Panc1 (cell line): ENCODE results near the gene COPS7A. TPM values are rescaled to one million over a fixed set of nuclear protein-coding genes. Genes with fewer than 3 reads are reported as not detected.

Source experiments
- ATAC-seq: fragments of 200-7000 bp; cut with Tn5 transposase; 2 replicates; pipeline ENCODE4 v1.9.1; 2020; ENCODE audit warnings: mild to moderate bottlenecking, moderate library complexity
- BruUV-seq: library from RNA; stranded (reverse); fragments of 400-500 nt; replicated peaks from 2 replicates; lab custom pipeline; 2021; lab: Mats Ljungman, UMichigan
- CTCF ChIA-PET: fragments of 300-600 bp; sonication (Branson Sonifier 250); formaldehyde crosslinking; loops from one replicate; lab custom pipeline; 2022; ENCODE audit warnings: antibody characterized with exemption; lab: Charles Lee
- POLR2A ChIA-PET: fragments of 300-600 bp; sonication (Branson Sonifier 250); formaldehyde crosslinking; loops from one replicate; lab custom pipeline; 2022; ENCODE audit warnings: antibody characterized with exemption; lab: Charles Lee
- DNase-seq: peaks from one replicate; pipeline ENCODE4 v3.0.0-alpha.2; 2010; ENCODE audit warnings: low read depth, low spot score
- H3K27ac ChIP-seq: 2 replicates; pipeline ENCODE4 v1.5.1; 2011; ENCODE audit warnings: mild to moderate bottlenecking, low read length, inconsistent platforms
- H3K27me3 ChIP-seq: fragments of 200-500 bp; sonication (Bioruptor generic); 2 replicates; pipeline ENCODE4 v1.6.0; 2014; ENCODE audit warnings: low read length, inconsistent platforms; ENCODE audit not compliant: control insufficient read depth, insufficient read depth
- H3K36me3 ChIP-seq: fragments of 200-500 bp; sonication (Bioruptor generic); 2 replicates; pipeline ENCODE4 v1.5.1; 2014; ENCODE audit warnings: inconsistent platforms, mild to moderate bottlenecking, low read length, moderate library complexity; ENCODE audit not compliant: control insufficient read depth, insufficient read depth
- H3K4me1 ChIP-seq: 2 replicates; pipeline ENCODE4 v1.5.1; 2011; ENCODE audit warnings: inconsistent platforms, mild to moderate bottlenecking, low read length, moderate library complexity; ENCODE audit not compliant: control insufficient read depth, insufficient read depth
- H3K4me3 ChIP-seq, 2 experiments: 2 replicates each; pipeline ENCODE4 v1.5.1; 2011 to 2012; ENCODE audit warnings: low read depth in 2 of 2, low read length in 2 of 2, mild to moderate bottlenecking in 2 of 2, inconsistent platforms in 1 of 2, moderate library complexity in 1 of 2
- H3K9me3 ChIP-seq: fragments of 200-500 bp; sonication (Bioruptor generic); 2 replicates; pipeline ENCODE4 v1.5.1; 2014; ENCODE audit warnings: low read depth, mild to moderate bottlenecking, inconsistent platforms, low read length, moderate library complexity; ENCODE audit not compliant: control insufficient read depth, insufficient read depth
- POLR2AphosphoS5 ChIP-seq: IDR thresholded peaks from 2 replicates; pipeline ENCODE4 v1.6.1; 2012; ENCODE audit warnings: mild to moderate bottlenecking, low read depth, low read length, moderate library complexity
- SIN3A ChIP-seq: IDR thresholded peaks from 2 replicates; pipeline ENCODE4 v1.6.1; 2012; ENCODE audit warnings: low read depth, mild to moderate bottlenecking, low read length, moderate library complexity, borderline replicate concordance; ENCODE audit not compliant: insufficient read depth
- TCF7L2 ChIP-seq: IDR thresholded peaks from 2 replicates; pipeline ENCODE4 v1.6.1; 2011; ENCODE audit warnings: mild to moderate bottlenecking, low read depth, low read length, inconsistent platforms
- in situ Hi-C: cut with HindIII; loops from 2 replicates; pipeline ENCODE4 v1.10.0; 2016; ENCODE audit warnings: low sequenced_read_pairs, low pct_unique_long_range_greater_than_20kb
- intact Hi-C: fragments of 100-400 bp; cut with micrococcal nuclease; formaldehyde crosslinking; loops from one replicate; pipeline ENCODE4 v1.10.0; 2022; ENCODE audit not compliant: unreplicated experiment
- total RNA-seq: library from RNA; stranded (reverse); gene quantifications from one replicate; pipeline ENCODE4 v1.2.1, GENCODE V29; 2021; ENCODE audit not compliant: unreplicated experiment
- TF ChIP-seq, protein P1 (sequence below): fragments of 450-650 bp; IDR thresholded peaks from 2 replicates; pipeline ENCODE4 v1.5.1; 2017; ENCODE audit warnings: mild to moderate bottlenecking
- TF ChIP-seq, protein P2 (sequence below), 2 experiments: IDR thresholded peaks; 2 replicates each; pipeline ENCODE4 v1.6.1; 2011 to 2012; ENCODE audit warnings: low read depth in 2 of 2, control low read depth in 1 of 2, low read length in 1 of 2, mild to moderate bottlenecking in 1 of 2, moderate library complexity in 1 of 2; ENCODE audit not compliant: insufficient read depth in 1 of 2

COPS7A gene
- total RNA-seq, 1 experiment from 2014 or later: 37.5 TPM

DNA sequence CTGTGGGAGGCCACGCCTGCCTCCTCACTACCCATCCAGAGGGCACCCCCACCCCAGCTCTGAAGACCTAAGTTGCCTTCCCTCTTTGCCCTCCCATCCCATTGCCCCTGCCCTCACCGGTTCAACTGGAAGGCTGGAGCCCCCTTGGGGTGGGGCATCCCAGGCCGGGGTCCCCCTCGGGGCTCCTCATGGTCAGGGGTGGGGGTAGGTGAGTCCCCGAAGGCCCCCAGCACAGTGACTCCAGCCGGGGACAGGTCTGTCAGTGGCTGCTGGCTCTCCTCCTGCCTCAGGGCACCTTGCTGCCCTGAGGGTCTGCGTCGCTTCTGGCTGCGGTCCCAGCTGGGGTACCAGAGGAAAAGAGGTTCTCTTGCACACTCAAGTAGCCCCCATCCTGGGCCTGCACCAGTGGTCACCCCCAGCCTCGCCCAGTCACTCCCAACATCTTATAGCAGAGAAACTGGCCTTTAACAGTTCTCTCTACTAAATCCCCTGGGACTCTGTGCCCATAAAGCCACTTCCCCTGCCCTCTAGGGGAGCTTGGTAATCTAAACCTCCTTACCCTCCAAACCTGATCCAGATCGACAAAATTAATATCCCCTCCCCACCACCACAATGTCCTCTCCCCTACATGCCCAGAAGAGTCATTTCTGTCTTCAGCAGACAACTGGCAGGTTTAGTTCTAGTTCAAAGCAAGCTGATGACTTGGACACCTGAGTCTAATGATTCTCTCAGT is 28.4 kb upstream of the COPS7A start:
- TF ChIP-seq TCF7L2 (no peak), SIN3A (no peak)
- ChIA-PET CTCF (no interaction called here), POLR2A (no interaction called here)
- Histone ChIP-seq H3K9me3 (no peaks in the 10 kb centered on the region), H3K36me3 (no peaks in the 10 kb centered on the region), H3K4me3 (no peak overlapping the region), H3K27ac (no peak overlapping the region), H3K4me1 (no peaks in the 10 kb centered on the region), H3K27me3 (peaks cover 2% of the 10 kb centered on the region; the same call in 1 of the 2 replicates)
- ATAC-seq (no peak), DNase-seq (no peak)
- intact Hi-C loops: no loop called here
- no TSS peak for BruUV-seq
- in situ Hi-C loops: no loop called here

DNA sequence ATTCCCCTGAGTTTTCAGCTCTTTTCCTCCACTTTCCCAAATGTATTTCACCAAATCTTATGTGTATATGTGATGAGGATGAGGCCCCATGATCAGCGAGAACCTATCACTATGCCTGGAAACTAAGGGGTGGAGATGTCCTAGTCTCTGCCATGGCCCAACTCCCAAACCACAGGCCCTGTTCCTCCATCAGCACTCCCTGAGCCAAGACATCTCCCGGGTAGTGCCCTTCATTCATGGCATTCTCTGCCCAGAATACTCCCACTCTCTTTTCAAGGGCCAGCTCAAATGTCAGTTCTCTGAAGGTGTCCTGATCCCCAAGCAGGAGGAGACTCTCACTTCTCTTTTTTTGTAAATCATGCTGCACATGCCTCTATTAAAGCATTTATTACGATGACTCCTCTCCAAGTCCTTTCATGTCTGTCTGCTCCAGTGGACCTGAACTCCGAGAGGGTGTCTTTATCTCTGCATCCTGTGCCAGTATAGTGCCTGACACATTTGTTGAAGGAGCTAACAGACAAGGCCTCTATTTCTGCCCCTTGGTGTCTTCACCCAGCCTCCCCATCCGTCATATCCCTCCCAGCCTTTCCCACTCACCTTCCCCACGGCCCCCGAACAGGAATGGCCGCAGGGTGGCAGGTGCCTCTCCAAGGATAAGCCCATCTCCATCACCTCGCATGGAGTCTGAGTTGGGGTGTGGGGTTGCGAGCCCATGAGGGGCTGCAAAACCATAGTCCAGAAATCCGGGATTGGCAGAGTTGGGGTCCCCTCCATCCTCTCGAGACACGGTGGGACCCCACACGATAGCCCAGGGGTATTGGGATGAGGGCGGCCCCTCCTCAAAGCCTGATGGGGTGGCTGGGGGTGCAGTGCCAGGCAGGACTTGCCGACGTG is 26.9 kb upstream of the COPS7A start:
- POLR2A ChIA-PET: interaction anchor here (0.6 kb wide), 1 partner anchor 81 kb away, joined by 5 read pairs; no protein-coding TSS in a partner anchor
- intact Hi-C loops (no loop called here), in situ Hi-C loops (no loop called here)
- H3K4me3 ChIP-seq: no peak overlapping the region
- TF ChIP-seq, protein P1, sequence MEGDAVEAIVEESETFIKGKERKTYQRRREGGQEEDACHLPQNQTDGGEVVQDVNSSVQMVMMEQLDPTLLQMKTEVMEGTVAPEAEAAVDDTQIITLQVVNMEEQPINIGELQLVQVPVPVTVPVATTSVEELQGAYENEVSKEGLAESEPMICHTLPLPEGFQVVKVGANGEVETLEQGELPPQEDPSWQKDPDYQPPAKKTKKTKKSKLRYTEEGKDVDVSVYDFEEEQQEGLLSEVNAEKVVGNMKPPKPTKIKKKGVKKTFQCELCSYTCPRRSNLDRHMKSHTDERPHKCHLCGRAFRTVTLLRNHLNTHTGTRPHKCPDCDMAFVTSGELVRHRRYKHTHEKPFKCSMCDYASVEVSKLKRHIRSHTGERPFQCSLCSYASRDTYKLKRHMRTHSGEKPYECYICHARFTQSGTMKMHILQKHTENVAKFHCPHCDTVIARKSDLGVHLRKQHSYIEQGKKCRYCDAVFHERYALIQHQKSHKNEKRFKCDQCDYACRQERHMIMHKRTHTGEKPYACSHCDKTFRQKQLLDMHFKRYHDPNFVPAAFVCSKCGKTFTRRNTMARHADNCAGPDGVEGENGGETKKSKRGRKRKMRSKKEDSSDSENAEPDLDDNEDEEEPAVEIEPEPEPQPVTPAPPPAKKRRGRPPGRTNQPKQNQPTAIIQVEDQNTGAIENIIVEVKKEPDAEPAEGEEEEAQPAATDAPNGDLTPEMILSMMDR: no peak
- TF ChIP-seq POLR2AphosphoS5: no peak
- TF ChIP-seq SIN3A: no peak
- TF ChIP-seq, protein P2, sequence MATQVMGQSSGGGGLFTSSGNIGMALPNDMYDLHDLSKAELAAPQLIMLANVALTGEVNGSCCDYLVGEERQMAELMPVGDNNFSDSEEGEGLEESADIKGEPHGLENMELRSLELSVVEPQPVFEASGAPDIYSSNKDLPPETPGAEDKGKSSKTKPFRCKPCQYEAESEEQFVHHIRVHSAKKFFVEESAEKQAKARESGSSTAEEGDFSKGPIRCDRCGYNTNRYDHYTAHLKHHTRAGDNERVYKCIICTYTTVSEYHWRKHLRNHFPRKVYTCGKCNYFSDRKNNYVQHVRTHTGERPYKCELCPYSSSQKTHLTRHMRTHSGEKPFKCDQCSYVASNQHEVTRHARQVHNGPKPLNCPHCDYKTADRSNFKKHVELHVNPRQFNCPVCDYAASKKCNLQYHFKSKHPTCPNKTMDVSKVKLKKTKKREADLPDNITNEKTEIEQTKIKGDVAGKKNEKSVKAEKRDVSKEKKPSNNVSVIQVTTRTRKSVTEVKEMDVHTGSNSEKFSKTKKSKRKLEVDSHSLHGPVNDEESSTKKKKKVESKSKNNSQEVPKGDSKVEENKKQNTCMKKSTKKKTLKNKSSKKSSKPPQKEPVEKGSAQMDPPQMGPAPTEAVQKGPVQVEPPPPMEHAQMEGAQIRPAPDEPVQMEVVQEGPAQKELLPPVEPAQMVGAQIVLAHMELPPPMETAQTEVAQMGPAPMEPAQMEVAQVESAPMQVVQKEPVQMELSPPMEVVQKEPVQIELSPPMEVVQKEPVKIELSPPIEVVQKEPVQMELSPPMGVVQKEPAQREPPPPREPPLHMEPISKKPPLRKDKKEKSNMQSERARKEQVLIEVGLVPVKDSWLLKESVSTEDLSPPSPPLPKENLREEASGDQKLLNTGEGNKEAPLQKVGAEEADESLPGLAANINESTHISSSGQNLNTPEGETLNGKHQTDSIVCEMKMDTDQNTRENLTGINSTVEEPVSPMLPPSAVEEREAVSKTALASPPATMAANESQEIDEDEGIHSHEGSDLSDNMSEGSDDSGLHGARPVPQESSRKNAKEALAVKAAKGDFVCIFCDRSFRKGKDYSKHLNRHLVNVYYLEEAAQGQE (IDR thresholded peaks at IDR 0.05; ENCODE audit: insufficient read depth in 1 of 2, low read depth in 2 of 2, low read length in 1 of 2): no peak
- no peak for TF ChIP-seq TCF7L2
- ATAC-seq: no peak
- no peaks in the 10 kb centered on the region for H3K36me3 ChIP-seq
- no TSS peak for BruUV-seq
- H3K4me1 ChIP-seq: no peaks in the 10 kb centered on the region
- no peak overlapping the region for H3K27ac ChIP-seq
- DNase-seq: no peak
- CTCF ChIA-PET: interaction anchor here (0.6 to 0.7 kb wide), 2 partner anchors 75 to 136 kb away, joined by 3 to 9 read pairs; no protein-coding TSS in a partner anchor
- H3K9me3 ChIP-seq: no peaks in the 10 kb centered on the region
- peaks cover 9% of the 10 kb centered on the region for H3K27me3 ChIP-seq
